GM19468 (cell line): ENCODE results near the gene ERICH3.
"Not testable (repeated sequence)": the region's sequence is repeated elsewhere in the genome, so short reads cannot be mapped to it uniquely, and the experiment has no call there.

ENCODE experiments used
- ATAC-seq: cut with Tn5 transposase; IDR thresholded peaks from one replicate; pipeline ENCODE4 v1.9.1; 2021; ENCODE audit warnings: mild to moderate bottlenecking, moderate library complexity, moderate number of reproducible peaks; ENCODE audit not compliant: unreplicated experiment; ENCODE audit errors: extremely low read depth

ERICH3 gene

GRCh38 chr1:74681001-74681400 lies 7.4 kb upstream of the ERICH3 start:
- ATAC-seq: no peak

DNA sequence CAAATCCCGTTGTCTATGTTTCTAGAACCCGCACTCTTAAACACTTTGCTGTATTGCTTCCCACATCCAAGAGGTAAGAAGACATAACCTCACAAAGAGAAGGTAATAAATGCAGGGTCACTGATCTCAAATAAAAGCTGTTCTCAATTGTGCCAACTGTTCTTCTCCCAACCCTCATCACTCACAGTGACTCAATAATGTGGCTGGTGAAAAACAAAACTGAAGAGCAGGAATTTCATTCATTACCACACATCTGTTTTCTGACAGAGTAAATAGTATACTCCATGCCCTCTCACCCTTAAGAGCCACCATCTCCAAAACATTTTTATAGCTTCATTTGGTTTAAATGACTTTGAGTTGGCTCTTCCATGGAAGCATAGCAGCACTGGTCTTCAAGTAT lies 6.2 kb upstream of the ERICH3 start:
- no peak for ATAC-seq

- no peak for ATAC-seq
Measured at GRCh38 chr1:74677926-74678325, 4.3 kb upstream of the ERICH3 start.

DNA sequence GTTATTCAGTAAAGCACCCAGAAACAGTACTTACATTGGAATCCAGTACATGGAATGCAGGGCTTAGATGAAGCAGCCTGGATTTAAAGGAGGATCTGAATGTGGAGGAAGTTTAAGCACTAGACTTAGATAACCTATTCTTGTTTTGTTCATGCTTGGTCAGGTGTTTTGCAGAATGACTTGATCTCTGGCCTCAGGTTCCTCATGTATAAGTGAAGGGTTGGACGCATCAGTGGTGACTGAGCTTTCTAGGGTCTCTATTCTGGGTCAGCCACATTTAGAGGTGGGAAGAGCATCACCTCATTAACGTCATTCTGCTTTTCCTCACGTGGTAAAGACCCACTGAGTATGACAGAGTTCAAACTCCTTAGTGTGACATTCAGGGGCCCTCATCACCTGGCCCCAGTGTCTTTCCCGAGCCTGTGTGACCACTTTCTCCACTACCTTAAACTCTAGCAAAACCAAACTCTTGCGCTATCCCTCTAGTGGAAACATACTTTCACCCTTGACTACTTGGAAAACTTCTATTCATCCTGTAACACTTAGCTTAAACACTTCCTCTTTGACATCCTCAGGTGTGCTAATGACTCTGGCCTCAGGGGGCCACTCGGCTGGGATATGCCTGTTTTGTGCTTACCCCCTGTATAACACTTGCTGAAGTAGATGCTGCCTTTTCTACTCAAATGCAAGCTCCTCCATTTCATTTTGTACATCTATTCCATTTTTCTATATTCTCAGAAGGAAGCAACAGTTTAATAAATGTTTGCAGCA lies 871 bp upstream of the ERICH3 start:
- ATAC-seq: no peak

- ATAC-seq: not testable (repeated sequence)
Measured at GRCh38 chr1:74670866-74671265, 2.7 kb downstream of the ERICH3 start.

DNA sequence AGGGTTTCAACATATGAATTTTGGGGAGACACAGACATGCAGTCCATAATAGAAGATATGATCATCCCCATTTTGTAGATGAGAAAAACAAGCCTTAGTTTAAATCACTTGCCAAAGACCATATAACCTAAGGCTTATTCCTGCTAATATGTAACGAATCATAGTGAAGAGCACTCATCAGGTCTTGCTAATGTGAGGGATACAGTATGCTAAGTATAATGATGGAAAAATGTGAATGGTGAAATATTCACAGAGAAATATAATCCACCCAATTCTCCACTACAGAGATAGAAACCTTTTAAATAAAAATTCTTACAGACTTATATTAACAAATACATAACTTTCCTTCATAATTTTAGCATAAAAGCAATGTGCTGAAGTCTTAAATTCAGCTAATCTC lies 18.9 kb downstream of the ERICH3 start:
- ATAC-seq: no peak

GRCh38 chr1:74652711-74653139 lies 20.9 kb downstream of the ERICH3 start:
- peak; percentile 92 for ATAC-seq

- ATAC-seq: no peak
Measured at GRCh38 chr1:74650561-74650960, 23.0 kb downstream of the ERICH3 start.

GRCh38 chr1:74641876-74642275 lies 31.7 kb downstream of the ERICH3 start:
- no peak for ATAC-seq

DNA sequence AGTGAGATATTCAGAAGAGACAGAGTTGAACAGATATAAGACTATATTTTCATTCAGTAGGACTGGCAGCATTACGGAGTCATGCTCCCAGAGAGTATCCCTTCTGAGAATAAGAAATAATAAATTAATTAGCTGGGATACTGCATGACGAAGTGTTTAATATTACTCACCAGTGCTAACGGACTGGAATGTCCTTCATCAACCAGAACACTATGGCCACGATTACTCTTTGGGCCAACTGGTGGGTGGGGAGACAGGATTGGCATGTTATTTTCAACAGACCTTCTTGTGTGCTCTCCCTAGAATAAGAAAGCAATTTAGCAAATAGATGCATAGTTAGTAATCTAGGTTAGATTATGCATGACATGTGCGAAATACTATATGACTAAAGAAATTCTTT lies 32.4 kb downstream of the ERICH3 start:
- ATAC-seq: no peak

GRCh38 chr1:74637296-74637695 lies 36.3 kb downstream of the ERICH3 start:
- no peak for ATAC-seq

DNA sequence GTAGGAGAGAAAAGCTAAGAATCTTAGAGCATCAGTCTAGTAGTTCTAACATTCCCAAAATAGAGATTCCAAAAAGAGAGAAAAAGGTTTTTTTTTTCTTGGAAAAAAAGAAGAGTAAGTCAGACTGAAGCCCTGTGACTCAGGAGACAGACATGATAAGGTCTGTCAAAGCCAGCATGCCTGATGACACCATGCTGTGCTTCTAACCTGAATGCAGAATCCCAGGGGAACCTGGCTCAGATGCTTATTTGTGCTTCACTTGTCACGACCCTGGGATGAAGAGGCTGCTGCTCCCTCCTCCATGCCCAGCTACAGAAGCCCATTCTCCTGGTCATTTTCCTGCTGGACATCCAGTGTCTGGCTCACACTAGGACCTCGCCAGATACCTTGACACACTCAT lies 44.3 kb downstream of the ERICH3 start:
- ATAC-seq: no peak

DNA sequence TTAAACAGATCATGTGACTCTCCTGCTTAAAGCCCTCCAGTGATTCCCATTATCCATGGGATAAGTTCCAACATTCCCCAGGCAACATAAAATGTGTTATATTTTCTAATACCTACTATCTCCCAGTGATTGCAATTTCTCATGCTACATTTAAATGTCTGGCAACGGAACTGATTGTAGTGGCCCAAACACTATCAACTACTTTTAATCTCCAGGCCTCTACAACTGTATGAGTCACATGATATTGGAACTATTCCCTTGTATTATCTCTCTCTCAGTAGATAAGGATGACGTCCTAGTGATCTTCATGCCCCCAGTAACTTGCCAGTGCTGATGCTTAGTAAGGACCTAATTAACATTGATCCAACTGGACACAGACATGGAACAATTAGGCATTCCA lies 49.9 kb downstream of the ERICH3 start:
- no peak for ATAC-seq

DNA sequence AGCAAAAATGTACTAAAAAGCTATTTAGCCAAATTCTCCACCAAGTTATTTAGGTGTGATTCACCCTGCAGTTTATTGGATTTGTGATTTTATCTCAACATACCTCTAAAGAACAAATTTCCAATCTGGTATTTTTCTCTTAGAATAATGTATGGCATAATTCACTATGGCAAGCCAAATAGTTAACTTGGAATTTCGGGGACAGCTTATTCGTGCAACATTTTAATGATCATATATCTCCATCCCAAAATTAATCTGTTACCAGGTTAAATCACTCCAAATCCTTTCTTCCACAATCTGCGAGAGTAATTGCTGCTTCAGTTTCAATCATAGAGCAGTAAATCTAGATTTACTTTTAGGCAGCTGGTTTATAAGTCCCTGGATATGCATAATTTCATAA lies 53.4 kb downstream of the ERICH3 start:
- ATAC-seq: no peak

GRCh38 chr1:74618974-74619373 lies 54.6 kb downstream of the ERICH3 start:
- ATAC-seq: no peak

DNA sequence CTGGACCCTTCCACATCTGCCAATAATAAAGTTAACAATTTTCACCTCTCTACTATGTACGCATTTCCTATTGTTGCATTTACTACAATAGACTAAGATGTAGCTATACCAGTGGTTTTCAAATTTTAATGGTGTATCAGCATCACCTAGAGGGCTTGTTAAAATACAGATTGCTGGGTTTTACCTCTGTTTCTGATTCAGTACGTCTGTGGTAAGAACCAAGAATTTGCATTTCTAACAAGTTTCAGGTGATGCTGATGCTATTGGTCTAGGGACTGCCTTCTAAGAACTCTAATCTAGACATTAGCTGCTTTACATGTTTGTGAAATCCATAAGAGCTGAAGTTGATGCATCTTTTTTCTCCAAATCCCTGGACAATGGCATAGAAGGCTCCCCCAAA lies 59.7 kb downstream of the ERICH3 start:
- ATAC-seq: peak; percentile 35

DNA sequence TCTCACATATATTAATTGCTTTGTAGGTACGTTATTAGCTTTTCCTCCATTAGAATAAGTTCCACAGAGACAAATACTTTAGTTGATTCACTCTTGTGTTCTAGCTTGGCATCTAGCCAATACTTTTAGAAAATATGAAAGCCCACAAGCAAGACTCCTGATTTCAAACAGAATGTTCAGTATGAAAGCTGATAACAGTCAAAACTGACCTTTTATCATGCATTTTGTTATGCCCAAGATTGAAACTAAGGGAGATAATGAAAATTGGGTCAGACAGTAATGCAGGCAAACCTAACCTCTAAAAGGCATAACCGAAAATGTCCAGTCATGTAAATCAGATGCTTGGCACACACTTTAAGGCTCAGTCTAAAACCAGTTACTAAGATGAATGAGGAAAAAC lies 61.7 kb downstream of the ERICH3 start:
- no peak for ATAC-seq

GRCh38 chr1:74610961-74611360 lies 62.6 kb downstream of the ERICH3 start:
- ATAC-seq: no peak

GRCh38 chr1:74609810-74610371 lies 63.7 kb downstream of the ERICH3 start:
- no peak for ATAC-seq

DNA sequence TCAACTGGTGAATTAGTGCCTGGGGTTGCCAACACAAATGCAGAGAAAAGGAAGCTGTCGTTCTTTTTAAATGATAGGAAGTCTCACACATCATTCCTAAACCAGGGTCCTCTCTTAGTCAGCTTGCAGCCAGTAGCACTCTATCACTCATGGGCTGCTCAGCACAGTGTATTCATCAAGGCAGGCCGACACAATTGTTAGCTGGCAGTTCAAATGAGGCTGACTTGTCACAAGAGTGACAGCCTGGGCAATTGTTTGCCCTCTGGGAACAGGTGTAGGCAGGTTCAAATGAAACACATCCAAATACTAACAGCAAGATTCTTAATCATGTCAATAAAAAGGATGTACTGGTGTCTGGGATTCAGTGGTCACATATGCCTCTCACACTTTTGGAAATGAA lies 76.9 kb downstream of the ERICH3 start:
- no peak for ATAC-seq

- no peak for ATAC-seq
Measured at GRCh38 chr1:74593887-74594866, 79.4 kb downstream of the ERICH3 start.
